PC-3 (cell line): Measurements from ENCODE around the gene ASPDH. TPM values are rescaled to one million over a fixed set of nuclear protein-coding genes. Genes with fewer than 3 reads are reported as not detected.
A peak's percentile ranks its signal among the peaks of the same experiment; 100 is the strongest.

Experiments used
- ATAC-seq: fragments of 200-7000 bp; cut with Tn5 transposase; 2 replicates; pipeline ENCODE4 v1.9.1; 2020; ENCODE audit warnings: mild to moderate bottlenecking, moderate library complexity
- BruUV-seq: library from RNA; stranded (reverse); fragments of 400-500 nt; replicated peaks from 2 replicates; lab custom pipeline; 2021; lab: Mats Ljungman, UMichigan
- CTCF ChIA-PET: fragments of 300-600 bp; sonication (Branson Sonifier 250); formaldehyde crosslinking; loops from one replicate; lab custom pipeline; 2022; ENCODE audit warnings: antibody characterized with exemption; lab: Charles Lee
- POLR2A ChIA-PET: fragments of 300-600 bp; sonication (Branson Sonifier 250); formaldehyde crosslinking; loops from one replicate; lab custom pipeline; 2022; ENCODE audit warnings: antibody characterized with exemption; ENCODE audit not compliant: unreplicated experiment; lab: Charles Lee
- DNase-seq: peaks from one replicate; pipeline ENCODE4 v3.0.0-alpha.2; 2015
- H2AFZ ChIP-seq: fragments of 300-600 bp; sonication (generic); 2 replicates; pipeline ENCODE4 v1.6.0; 2016; ENCODE audit warnings: antibody characterized with exemption, low read length
- H3F3A ChIP-seq: fragments of 300-600 bp; sonication (generic); one replicate; pipeline ENCODE4 v1.6.0; 2017; ENCODE audit warnings: antibody characterized with exemption, low read length, control low read depth, mild to moderate bottlenecking; ENCODE audit not compliant: unreplicated experiment
- H3K27ac ChIP-seq: fragments of 300-600 bp; sonication (generic); 2 replicates; pipeline ENCODE4 v1.5.1; 2016; ENCODE audit warnings: mild to moderate bottlenecking, low read length
- H3K27me3 ChIP-seq: fragments of 300-600 bp; sonication (generic); 2 replicates; pipeline ENCODE4 v1.6.1; 2016; ENCODE audit warnings: low read length, mixed read lengths
- H3K36me3 ChIP-seq: fragments of 300-600 bp; sonication (generic); 2 replicates; pipeline ENCODE4 v1.6.1; 2016; ENCODE audit warnings: low read depth, mixed run types, low read length, mixed read lengths
- H3K4me1 ChIP-seq: fragments of 300-600 bp; sonication (generic); 2 replicates; pipeline ENCODE4 v1.5.1; 2016; ENCODE audit warnings: low read length; ENCODE audit not compliant: insufficient read depth
- H3K4me2 ChIP-seq: fragments of 300-600 bp; sonication (generic); 2 replicates; pipeline ENCODE4 v1.6.0; 2016; ENCODE audit warnings: low read length
- H3K4me3 ChIP-seq: fragments of 300-600 bp; sonication (generic); 2 replicates; pipeline ENCODE4 v1.5.1; 2016; ENCODE audit warnings: mild to moderate bottlenecking, low read length, mixed read lengths
- H3K79me2 ChIP-seq: fragments of 300-600 bp; sonication (generic); 2 replicates; pipeline ENCODE4 v1.6.1; 2017; ENCODE audit warnings: low read length, mixed read lengths
- H3K9ac ChIP-seq: fragments of 300-600 bp; sonication (generic); 2 replicates; pipeline ENCODE4 v1.6.0; 2016; ENCODE audit warnings: mild to moderate bottlenecking, low read length
- H3K9me2 ChIP-seq: fragments of 300-600 bp; sonication (generic); replicated peaks from 2 replicates; pipeline ENCODE4 v1.6.1; 2016; ENCODE audit warnings: mixed run types, low read length, mixed read lengths
- H3K9me3 ChIP-seq: fragments of 300-600 bp; sonication (generic); 2 replicates; pipeline ENCODE4 v1.6.1; 2016; ENCODE audit warnings: low read length, mixed read lengths
- H4K20me1 ChIP-seq: fragments of 300-600 bp; sonication (generic); 2 replicates; pipeline ENCODE4 v1.6.1; 2016; ENCODE audit warnings: low read length, mixed read lengths
- CTCF ChIP-seq: fragments of 300-600 bp; sonication (generic); conservative IDR thresholded peaks from 2 replicates; pipeline ENCODE4 v1.5.1; 2017; ENCODE audit warnings: antibody characterized with exemption, low read depth, mild to moderate bottlenecking, low read length
- EZH2 ChIP-seq: fragments of 300-600 bp; sonication (generic); IDR thresholded peaks from one replicate; pipeline ENCODE4 v1.6.1; 2017; ENCODE audit warnings: antibody characterized with exemption, mild to moderate bottlenecking, low read length; ENCODE audit not compliant: unreplicated experiment
- EZH2phosphoT487 ChIP-seq: fragments of 300-600 bp; sonication (generic); IDR thresholded peaks from 2 replicates; pipeline ENCODE4 v1.6.1; 2018; ENCODE audit warnings: mild to moderate bottlenecking, antibody characterized with exemption, low read length, borderline replicate concordance
- intact Hi-C: fragments of 100-400 bp; cut with micrococcal nuclease; formaldehyde crosslinking; loops from 2 replicates; pipeline ENCODE4 v1.9.0; 2023
- total RNA-seq: library from RNA; depleted of rRNA; stranded (reverse); fragments of >200 nt; gene quantifications from 2 replicates; pipeline ENCODE4 v1.2.3, GENCODE V29; 2014

The ASPDH gene
- total RNA-seq, 1 experiment from 2014 or later, result not detected

- Histone ChIP-seq H3K9ac (peak overlapping the region; percentile 83), H3K79me2 (0 out of 2 replicates have a peak, but pooled peaks cover 3% of the 10 kb centered on the region), H3K4me1 (0 out of 2 replicates have a peak, but pooled peaks cover 7% of the 10 kb centered on the region), H2AFZ (peak overlapping the region; percentile 80; the same call in 1 of the 2 replicates), H3K4me2 (peak overlapping the region; percentile 90), H4K20me1 (no peaks in the 10 kb centered on the region), H3K4me3 (peak overlapping the region; percentile 84), H3K9me2 (no peaks in the 10 kb centered on the region), H3K36me3 (no peaks in the 10 kb centered on the region), H3F3A (no peaks in the 10 kb centered on the region), H3K27me3 (no peaks in the 10 kb centered on the region), H3K27ac (no peak overlapping the region), H3K9me3 (no peaks in the 10 kb centered on the region)
- no peak for ATAC-seq
- no TSS peak for BruUV-seq
- intact Hi-C loops, result no loop called here
- no peak for DNase-seq
- no peak for TF ChIP-seq EZH2phosphoT487
- no peak for TF ChIP-seq CTCF
- TF ChIP-seq EZH2, result no peak
- ChIA-PET POLR2A (no interaction called here), CTCF (no interaction called here)
These were observed 3.5 kb downstream of the ASPDH start for GRCh38 chr19:50510121-50510670.

- no peak for TF ChIP-seq CTCF
- TF ChIP-seq EZH2phosphoT487, result no peak
- no peak for TF ChIP-seq EZH2
- Histone ChIP-seq H3K27ac (no peak overlapping the region), H2AFZ (no peak overlapping the region), H3K9ac (no peak overlapping the region), H3K9me3 (no peaks in the 10 kb centered on the region), H3F3A (no peaks in the 10 kb centered on the region), H3K36me3 (no peaks in the 10 kb centered on the region), H3K27me3 (no peaks in the 10 kb centered on the region), H3K4me2 (no peak overlapping the region), H4K20me1 (no peaks in the 10 kb centered on the region), H3K79me2 (0 out of 2 replicates have a peak, but pooled peaks cover 3% of the 10 kb centered on the region), H3K4me1 (0 out of 2 replicates have a peak, but pooled peaks cover 7% of the 10 kb centered on the region), H3K9me2 (no peaks in the 10 kb centered on the region), H3K4me3 (no peak overlapping the region)
- intact Hi-C loops, result no loop called here
- no TSS peak for BruUV-seq
- ATAC-seq (no peak), DNase-seq (no peak)
- CTCF ChIA-PET, result no interaction called here
- POLR2A ChIA-PET, result no interaction called here
These were observed 4.3 kb downstream of the ASPDH start for GRCh38 chr19:50509366-50509765.

GRCh38 chr19:50508843-50509190 is 4.9 kb downstream of the ASPDH start:
- no peak overlapping the region for H3K9ac ChIP-seq
- H3K4me1 ChIP-seq, result 0 out of 2 replicates have a peak, but pooled peaks cover 7% of the 10 kb centered on the region
- intact Hi-C loops, result no loop called here
- H3K4me3 ChIP-seq, result no peak overlapping the region
- BruUV-seq, result no TSS peak
- TF ChIP-seq CTCF (no peak), EZH2phosphoT487 (no peak), EZH2 (no peak)
- H3K27ac ChIP-seq, result no peak overlapping the region
- CTCF ChIA-PET, result interaction anchor here (0.6 kb wide), 1 partner anchor 52 kb away, joined by 6 read pairs; no protein-coding TSS in a partner anchor
- no peaks in the 10 kb centered on the region for H3K27me3 ChIP-seq
- no peaks in the 10 kb centered on the region for H3K9me2 ChIP-seq
- H2AFZ ChIP-seq, result no peak overlapping the region
- no peaks in the 10 kb centered on the region for H3F3A ChIP-seq
- H3K9me3 ChIP-seq, result no peaks in the 10 kb centered on the region
- POLR2A ChIA-PET, result no interaction called here
- 0 out of 2 replicates have a peak, but pooled peaks cover 3% of the 10 kb centered on the region for H3K79me2 ChIP-seq
- no peaks in the 10 kb centered on the region for H4K20me1 ChIP-seq
- H3K4me2 ChIP-seq, result no peak overlapping the region
- ATAC-seq (no peak), DNase-seq (no peak)
- H3K36me3 ChIP-seq, result no peaks in the 10 kb centered on the region
